NOMO-1 treated with DMSO at 0.1 percent for 48 hours (cell line): ENCODE data around the gene FAM111A.

Source experiments
- DNase-seq: peaks from one replicate; lab custom pipeline; 2025; ENCODE audit not compliant: unreplicated experiment; lab: John Stamatoyannopoulos, UW

FAM111A gene

DNA sequence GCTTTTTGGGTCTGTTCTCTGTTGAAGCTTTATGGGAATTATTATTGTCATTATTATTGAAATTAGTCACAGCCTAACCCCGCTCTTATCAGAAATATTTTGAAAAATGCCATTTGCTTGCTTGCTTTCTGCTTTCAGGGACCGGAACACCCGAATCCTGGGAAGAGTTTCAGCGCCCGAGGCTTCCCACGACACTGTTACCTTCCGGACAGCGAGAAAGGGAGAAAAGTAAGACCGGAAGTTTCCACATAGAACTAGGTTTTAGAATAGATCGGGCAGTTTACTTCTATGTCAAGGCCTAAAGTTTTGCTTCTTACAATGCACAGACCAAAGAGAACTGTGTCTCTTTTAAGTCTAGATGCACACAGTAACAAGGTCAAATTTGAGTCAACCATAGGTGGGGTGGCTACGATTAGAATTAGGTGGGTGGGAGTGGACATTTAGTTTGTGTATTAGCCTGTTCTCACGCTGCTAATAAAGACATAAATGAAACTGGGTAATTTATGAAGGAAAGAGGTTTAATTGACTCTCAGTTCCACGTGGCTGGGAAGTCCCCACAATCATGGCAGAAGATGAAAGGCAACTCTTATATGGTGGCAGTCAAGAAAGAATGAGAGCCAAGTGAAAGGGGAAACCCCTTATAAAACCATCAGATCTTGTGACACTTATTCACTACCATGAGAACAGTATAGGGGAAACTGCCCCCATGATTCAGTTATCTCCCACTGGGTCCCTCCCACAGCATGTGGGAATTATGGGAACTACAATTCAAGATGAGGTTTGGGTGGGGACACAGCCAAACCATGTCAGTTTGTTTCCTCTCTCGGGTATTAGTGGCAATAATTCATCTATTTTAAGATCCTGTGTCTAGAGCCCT lies 57.1 kb downstream of the FAM111A start:
- DNase-seq = no peak

DNA sequence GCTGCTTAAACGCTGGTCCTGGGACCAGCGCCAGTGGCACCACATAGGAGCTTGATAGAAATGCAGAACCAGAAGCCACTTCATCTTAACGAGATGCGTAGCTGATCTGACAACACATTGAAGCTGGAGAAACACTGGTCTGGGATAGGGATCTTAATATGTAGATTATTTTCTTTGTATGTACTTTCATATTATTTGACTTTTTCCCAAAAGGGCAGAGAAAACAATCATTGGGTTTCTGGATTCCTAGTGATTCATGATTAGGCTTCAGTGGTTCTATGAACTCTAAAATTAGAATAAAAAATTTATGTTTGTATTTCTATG lies 57.7 kb downstream of the FAM111A start:
- no peak for DNase-seq

DNA sequence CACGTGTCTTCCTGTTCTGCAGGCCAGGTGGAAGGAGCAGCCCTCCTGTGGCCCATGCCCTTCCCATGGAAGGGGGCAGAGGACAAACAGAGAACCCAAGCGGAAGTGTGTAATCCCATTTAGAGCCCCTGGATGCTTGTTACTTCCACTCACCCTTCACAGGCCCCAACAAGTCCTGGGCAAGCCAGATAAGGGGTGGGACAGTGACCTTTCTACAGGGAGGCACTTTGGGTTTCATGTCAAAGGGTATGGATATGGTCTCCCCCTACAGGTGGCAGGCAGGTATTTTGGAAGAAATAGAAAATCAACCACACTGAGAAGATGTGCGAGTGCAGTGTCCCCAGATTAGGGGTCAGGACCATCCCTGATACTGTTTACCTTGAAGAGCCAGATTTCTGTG lies 58.7 kb downstream of the FAM111A start:
- DNase-seq = no peak
